22Rv1 (cell line): ENCODE results near the gene ZSWIM5.
"Not testable (repeated sequence)": the region's sequence is repeated elsewhere in the genome, so short reads cannot be mapped to it uniquely, and the experiment has no call there.

Experiments used
- H3K27ac ChIP-seq: fragments of 450-650 bp; 2 replicates; pipeline ENCODE4 v1.5.1; 2017
- ZFX ChIP-seq: fragments of 450-650 bp; IDR thresholded peaks from 2 replicates; pipeline ENCODE4 v1.6.1; 2017; ENCODE audit warnings: antibody characterized with exemption, borderline replicate concordance
- TF ChIP-seq, protein P1 (sequence below): fragments of 450-650 bp; IDR thresholded peaks from 2 replicates; pipeline ENCODE4 v1.5.1; 2017; ENCODE audit warnings: mild to moderate bottlenecking

ZSWIM5 gene

DNA sequence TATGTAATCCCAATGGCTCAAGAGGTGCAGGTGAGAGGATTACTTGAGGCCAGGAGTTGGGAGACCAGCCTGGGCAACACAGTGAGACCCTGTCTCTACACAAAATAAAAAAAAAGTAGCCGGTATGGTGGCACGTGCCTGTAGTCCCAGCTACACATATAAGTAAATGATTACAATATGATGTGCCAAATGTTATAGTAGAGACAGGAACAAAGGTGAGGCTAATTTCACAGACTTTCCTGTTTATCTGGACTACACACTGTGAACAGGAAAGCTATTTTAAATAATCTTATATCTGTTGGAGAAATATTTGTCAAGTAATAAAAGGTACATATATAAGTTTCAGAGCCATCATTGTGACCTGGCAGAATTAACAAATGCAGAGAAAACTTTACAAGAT, 116.7 kb downstream of the ZSWIM5 start:
- no peak overlapping the region for H3K27ac ChIP-seq
- no peak for TF ChIP-seq ZFX
- TF ChIP-seq, protein P1, sequence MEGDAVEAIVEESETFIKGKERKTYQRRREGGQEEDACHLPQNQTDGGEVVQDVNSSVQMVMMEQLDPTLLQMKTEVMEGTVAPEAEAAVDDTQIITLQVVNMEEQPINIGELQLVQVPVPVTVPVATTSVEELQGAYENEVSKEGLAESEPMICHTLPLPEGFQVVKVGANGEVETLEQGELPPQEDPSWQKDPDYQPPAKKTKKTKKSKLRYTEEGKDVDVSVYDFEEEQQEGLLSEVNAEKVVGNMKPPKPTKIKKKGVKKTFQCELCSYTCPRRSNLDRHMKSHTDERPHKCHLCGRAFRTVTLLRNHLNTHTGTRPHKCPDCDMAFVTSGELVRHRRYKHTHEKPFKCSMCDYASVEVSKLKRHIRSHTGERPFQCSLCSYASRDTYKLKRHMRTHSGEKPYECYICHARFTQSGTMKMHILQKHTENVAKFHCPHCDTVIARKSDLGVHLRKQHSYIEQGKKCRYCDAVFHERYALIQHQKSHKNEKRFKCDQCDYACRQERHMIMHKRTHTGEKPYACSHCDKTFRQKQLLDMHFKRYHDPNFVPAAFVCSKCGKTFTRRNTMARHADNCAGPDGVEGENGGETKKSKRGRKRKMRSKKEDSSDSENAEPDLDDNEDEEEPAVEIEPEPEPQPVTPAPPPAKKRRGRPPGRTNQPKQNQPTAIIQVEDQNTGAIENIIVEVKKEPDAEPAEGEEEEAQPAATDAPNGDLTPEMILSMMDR = no peak

DNA sequence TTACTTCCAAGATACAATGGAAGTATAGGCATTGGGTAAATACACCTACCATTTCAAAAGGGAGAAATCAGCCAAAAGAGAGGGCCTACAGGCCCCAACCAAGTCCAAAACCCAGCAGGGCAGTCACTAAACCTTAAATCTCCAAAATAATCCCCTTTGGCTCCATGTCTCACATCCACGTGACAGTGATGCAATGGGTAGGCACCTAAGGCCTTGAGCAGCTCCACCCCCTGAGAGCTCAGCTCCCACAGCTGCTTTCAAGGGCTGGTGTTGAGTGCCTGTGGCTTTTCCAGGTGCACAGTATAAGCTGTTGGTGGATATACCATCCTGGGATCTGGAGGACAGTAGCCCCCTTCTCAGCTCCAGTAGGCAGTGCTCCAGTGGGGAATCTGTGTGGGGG, 121.8 kb downstream of the ZSWIM5 start:
- no peak for TF ChIP-seq ZFX
- TF ChIP-seq, protein P1 = no peak
- H3K27ac ChIP-seq = no peak overlapping the region

DNA sequence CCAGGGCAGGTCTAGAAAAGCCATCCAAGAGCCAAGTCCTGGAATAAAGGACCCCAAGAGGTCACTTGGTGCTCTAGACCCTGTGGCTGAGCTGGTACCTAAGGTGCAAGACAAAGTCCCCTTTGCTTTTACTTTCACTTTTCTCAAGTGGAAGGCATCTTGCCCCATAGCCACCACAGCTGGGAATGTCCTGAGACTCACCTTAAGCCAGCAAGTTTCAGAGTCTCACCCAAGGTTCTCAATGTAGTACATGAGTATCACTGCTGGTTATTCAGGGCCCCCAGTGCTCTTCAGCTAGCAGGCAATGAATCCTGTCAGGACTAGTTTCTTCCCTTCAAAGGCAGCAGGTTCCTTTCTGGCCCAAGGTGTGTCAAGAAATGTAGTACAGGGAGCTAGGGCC, 126.9 kb downstream of the ZSWIM5 start:
- no peak for TF ChIP-seq ZFX
- TF ChIP-seq, protein P1 = no peak
- H3K27ac ChIP-seq = no peak overlapping the region

DNA sequence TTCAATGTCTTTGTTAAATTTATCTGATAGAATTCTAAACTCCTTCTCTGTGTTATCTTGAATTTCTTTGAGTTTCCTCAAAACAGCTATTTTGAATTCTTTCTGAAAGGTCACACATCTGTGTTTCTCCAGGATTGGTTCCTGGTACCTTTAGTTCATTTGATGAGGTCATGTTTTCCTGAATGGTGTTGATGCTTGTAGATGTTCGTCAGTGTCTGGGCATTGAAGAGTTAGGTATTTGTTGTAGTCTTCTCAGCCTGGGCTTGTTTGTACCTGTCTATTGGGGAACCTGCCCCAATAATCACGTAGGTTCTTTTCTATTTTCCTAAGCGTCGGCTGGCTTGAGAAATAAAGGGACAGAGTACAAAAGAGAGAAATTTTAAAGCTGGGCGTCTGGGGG, 129.4 kb downstream of the ZSWIM5 start:
- H3K27ac ChIP-seq = not testable (repeated sequence)

DNA sequence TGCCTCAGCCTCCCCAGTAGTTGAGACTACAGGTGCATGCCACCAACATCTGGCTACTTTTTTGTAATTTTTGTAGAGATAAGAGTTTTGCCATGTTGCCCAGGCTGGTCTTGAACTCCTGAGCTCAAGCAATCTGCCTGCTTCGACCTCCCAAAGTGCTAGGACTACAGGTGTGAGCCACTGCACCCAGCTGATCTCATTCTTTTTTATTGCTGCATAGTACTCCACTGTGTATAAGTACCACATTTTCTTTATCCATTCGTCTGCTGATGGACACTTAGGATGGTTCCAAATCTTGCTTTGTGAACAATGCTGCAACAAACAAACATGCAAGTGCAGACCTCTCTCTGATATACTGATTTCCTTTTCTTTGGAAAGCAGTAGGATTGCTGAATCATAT, 134.8 kb downstream of the ZSWIM5 start:
- no peak overlapping the region for H3K27ac ChIP-seq
- TF ChIP-seq, protein P1 = no peak
- TF ChIP-seq ZFX = no peak

DNA sequence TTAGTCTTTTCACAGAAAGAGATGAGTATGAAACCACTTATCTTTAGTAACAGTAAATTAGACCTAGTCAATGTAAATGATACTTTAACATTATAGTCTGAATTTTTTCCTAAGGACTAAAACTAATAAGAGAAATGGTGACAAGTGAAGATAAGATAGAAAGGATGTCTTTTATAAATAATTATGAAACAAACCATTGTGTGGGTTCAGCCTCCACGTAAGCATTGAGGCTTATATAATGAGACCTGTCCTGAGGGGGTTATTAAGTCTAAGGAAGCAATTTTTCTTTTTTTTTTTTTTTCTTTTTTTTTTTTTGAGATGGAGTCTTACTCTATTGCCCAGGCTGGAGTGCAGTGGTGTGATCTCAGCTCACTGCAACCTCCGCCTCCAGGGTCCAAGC, 138.6 kb downstream of the ZSWIM5 start:
- no peak for TF ChIP-seq ZFX
- TF ChIP-seq, protein P1 = no peak
- H3K27ac ChIP-seq = no peak overlapping the region

DNA sequence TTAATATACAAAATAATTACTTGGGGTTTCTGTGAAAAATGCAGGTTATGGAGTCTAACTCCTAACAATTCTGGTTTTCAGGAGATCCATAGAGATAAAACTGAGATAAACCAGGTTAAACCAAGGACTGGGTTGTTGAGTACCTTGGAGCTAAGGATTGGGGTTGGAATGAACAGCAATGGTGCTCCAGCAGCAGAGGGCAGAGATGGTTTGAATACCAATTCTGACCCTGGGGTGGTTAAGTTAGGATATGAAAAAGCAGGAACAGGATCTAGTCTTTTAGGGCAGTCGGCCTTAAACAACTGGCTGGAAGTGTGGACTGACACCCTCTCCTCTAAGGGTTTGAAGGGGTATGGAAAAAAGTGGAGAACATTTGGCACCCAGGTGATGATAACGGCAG, 141.3 kb downstream of the ZSWIM5 start:
- TF ChIP-seq, protein P1 = no peak
- TF ChIP-seq ZFX = no peak
- H3K27ac ChIP-seq = no peak overlapping the region

DNA sequence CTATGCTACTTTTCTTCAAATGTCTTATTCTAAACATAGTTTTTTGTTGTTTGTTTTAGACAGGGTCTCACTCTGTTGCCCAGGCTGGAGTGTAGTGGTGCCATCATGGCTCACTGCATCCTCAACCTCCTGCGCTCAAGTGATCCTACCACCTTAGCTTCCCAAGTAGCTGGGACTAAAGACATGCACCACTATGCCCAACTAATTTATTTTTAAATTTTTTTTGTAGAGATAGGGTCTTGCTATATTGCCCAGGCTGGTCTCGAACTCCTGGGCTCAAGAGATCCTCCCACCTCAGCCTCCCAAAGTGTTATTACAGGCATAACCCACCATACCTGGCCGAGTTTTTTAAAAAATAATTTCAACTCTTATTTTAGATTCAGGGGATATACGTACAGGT, 143.9 kb downstream of the ZSWIM5 start:
- not testable (repeated sequence) for H3K27ac ChIP-seq

DNA sequence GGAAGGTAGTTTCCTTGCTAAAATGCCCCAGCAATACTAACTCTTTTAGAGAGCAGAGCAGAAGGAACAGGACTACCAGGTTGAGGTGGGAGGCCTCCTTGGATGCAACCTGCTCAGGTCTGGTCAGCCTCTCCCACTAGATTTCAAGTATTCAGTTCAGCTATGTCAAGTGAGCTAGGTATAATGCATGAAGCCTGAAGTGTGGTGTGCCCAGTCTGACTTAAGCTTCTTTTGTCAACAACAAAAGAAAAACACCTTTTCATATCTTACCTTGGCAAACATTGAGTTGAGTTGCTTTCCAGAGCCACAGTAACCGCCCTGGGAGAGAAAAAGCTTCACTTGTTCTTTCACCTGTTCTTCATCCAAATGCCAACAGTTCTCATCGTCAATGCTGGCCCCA, 146.6 kb downstream of the ZSWIM5 start:
- TF ChIP-seq ZFX = no peak
- TF ChIP-seq, protein P1 = no peak
- no peak overlapping the region for H3K27ac ChIP-seq
